Upper lobe of right lung (tissue), 1 donor: ENCODE data around the gene ATP6V0A4. TPM values are rescaled to one million over a fixed set of nuclear protein-coding genes. Genes with fewer than 3 reads are reported as not detected.

Experiments used
- ATAC-seq: fragments of 200-7000 bp; cut with Tn5 transposase; one replicate; pipeline ENCODE4 v1.9.1; 2020; ENCODE audit warnings: mild to moderate bottlenecking, moderate library complexity
- DNase-seq: peaks from one replicate; pipeline ENCODE4 v3.0.0-alpha.2; 2020
- H3K27ac ChIP-seq: fragments of 200-600 bp; one replicate; pipeline ENCODE4 v1.8.0; 2022
- H3K27me3 ChIP-seq: fragments of 200-600 bp; one replicate; pipeline ENCODE4 v1.8.0; 2022; ENCODE audit warnings: mild to moderate bottlenecking
- H3K36me3 ChIP-seq: fragments of 200-600 bp; one replicate; pipeline ENCODE4 v1.8.0; 2022
- H3K4me1 ChIP-seq: fragments of 200-600 bp; one replicate; pipeline ENCODE4 v1.8.0; 2022
- H3K4me3 ChIP-seq: fragments of 200-600 bp; one replicate; pipeline ENCODE4 v1.8.0; 2022; ENCODE audit warnings: mild to moderate bottlenecking
- H3K9me3 ChIP-seq: fragments of 200-600 bp; one replicate; pipeline ENCODE4 v1.8.0; 2022
- CTCF ChIP-seq: fragments of 200-600 bp; IDR thresholded peaks from one replicate; pipeline ENCODE4 v1.8.0; 2022; ENCODE audit warnings: antibody characterized with exemption
- intact Hi-C: fragments of 100-400 bp; cut with DNase I; formaldehyde crosslinking; loops from one replicate; pipeline ENCODE4 v1.11.0; 2022
- total RNA-seq: library from RNA; stranded (reverse); fragmentation: NEBNext Ultra II Directional; extraction: Animal tissue kit (Norgen Biotek cat#: 25700); gene quantifications from one replicate; pipeline ENCODE4 v1.2.1, GENCODE V29; 2021
- donor health status: DM: no; HTN: yes; CAD: no; lungs with severe emphysema.

The ATP6V0A4 gene
- total RNA-seq, 1 donor from 2014 or later, result 2.4 TPM

DNA sequence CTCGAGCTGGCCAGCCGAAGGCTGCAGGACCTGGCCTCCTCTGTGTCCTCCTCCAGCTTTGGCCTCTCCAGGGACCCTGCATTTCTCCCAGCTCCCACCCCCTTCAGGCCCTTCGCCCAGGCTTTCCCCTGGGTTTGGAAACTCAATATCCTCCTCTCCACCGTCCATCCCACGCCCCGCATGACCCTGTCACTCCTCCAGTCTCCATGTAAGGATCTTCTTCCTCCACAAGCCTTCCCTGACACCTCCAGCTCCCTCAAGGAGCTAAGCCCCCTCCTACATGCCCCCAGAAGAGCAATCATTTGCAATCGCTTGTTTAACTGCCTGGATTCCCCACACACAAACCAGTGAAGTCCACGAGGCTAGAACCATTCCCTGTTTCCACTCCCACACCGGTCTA, 24.8 kb downstream of the ATP6V0A4 start:
- no peaks in the 10 kb centered on the region for H3K36me3 ChIP-seq
- intact Hi-C loops, result no loop called here
- H3K9me3 ChIP-seq, result no peaks in the 10 kb centered on the region
- no peak for ATAC-seq
- no peaks in the 10 kb centered on the region for H3K27me3 ChIP-seq
- no peak overlapping the region for H3K4me3 ChIP-seq
- TF ChIP-seq CTCF, result no peak
- H3K27ac ChIP-seq, result no peak overlapping the region
- no peaks in the 10 kb centered on the region for H3K4me1 ChIP-seq
- peak; percentile 34 for DNase-seq

DNA sequence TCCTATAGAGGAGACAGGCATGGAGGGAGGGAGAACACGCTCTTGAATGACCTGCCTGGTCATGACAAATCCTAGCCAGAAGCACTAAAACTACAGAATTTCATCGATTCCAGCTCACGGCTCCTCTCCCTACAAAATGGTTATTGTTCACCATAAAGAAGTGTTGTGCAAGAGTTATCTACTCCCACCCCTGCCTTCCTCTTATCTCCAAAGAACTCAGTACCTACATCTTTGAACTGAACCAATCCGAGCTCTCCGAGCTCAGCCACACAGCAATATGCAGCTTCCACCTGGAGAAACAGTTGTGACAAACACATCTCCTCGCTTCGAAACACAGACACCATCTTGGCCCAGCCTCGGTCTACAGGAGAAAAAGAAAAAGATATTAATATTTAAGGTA, 27.1 kb downstream of the ATP6V0A4 start:
- H3K27me3 ChIP-seq, result no peaks in the 10 kb centered on the region
- intact Hi-C loops, result no loop called here
- H3K36me3 ChIP-seq, result no peaks in the 10 kb centered on the region
- no peak overlapping the region for H3K27ac ChIP-seq
- no peaks in the 10 kb centered on the region for H3K9me3 ChIP-seq
- no peak for TF ChIP-seq CTCF
- no peak for ATAC-seq
- peak; percentile 2 for DNase-seq
- H3K4me1 ChIP-seq, result no peaks in the 10 kb centered on the region
- H3K4me3 ChIP-seq, result no peak overlapping the region

DNA sequence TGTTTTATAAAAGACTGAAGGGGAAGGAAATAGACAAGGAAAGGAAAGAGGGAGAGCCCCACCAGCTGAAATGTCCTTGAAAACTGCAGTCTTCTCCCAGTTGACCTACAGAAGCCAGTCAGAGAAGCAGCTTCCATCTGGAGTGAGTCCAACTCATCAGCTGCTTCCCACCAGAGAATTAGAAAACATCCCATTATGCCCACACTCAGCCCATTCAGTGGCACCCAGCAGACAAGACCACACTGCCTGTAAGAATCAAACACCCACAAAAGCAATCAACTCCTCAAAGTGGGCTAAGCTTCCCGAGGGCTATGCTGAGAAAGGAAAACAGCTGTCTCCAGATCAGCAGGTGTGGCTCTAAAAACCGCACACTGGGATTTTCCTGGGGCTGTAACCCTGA, 29.8 kb downstream of the ATP6V0A4 start:
- ATAC-seq (no peak), DNase-seq (no peak)
- no peaks in the 10 kb centered on the region for H3K36me3 ChIP-seq
- H3K4me1 ChIP-seq, result no peaks in the 10 kb centered on the region
- intact Hi-C loops, result no loop called here
- H3K9me3 ChIP-seq, result no peaks in the 10 kb centered on the region
- H3K4me3 ChIP-seq, result no peak overlapping the region
- H3K27ac ChIP-seq, result no peak overlapping the region
- no peaks in the 10 kb centered on the region for H3K27me3 ChIP-seq
- TF ChIP-seq CTCF, result no peak

DNA sequence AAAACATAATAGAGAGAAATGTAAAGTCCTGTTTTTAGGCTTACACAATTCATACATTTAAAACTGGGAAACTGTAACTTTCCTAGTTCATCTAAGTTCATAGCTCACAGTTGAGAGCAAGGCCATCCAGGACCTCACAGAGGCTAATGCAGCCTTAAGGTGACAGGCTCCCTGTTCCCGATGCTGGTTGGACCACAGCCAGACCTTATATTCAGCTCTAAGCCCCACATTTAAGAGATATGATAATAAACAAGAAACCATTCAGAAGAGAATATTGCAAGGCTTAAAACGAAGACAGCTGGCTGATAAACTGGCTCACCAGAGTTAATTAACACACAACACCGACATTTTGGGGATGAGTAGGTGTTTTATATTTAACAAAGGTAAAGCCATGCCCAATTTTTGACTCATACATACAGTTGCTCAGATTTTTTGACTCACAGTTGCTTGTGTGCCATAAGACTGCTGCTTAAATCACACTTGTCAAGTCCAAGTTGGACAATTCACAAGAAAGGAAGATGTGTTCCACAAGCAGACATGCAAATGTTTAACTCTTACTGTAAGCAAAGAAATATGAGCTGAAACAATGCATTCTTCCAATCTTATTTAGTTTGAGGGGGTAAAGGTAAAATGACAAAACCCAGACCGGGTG, 41.3 kb downstream of the ATP6V0A4 start:
- no peaks in the 10 kb centered on the region for H3K27me3 ChIP-seq
- H3K4me1 ChIP-seq, result peaks cover 7% of the 10 kb centered on the region
- DNase-seq (no peak), ATAC-seq (no peak)
- H3K4me3 ChIP-seq, result no peak overlapping the region
- H3K36me3 ChIP-seq, result no peaks in the 10 kb centered on the region
- H3K27ac ChIP-seq, result no peak overlapping the region
- no peak for TF ChIP-seq CTCF
- intact Hi-C loops, result no loop called here
- no peaks in the 10 kb centered on the region for H3K9me3 ChIP-seq

GRCh38 chr7:138755842-138756590, 42.0 kb downstream of the ATP6V0A4 start:
- Histone ChIP-seq H3K27ac (no peak overlapping the region), H3K4me3 (no peak overlapping the region), H3K27me3 (no peaks in the 10 kb centered on the region), H3K9me3 (no peaks in the 10 kb centered on the region), H3K36me3 (no peaks in the 10 kb centered on the region), H3K4me1 (peaks cover 7% of the 10 kb centered on the region)
- ATAC-seq (no peak), DNase-seq (no peak)
- TF ChIP-seq CTCF, result no peak
- intact Hi-C loops, result no loop called here
